MM.1S (cell line): ENCODE results near the gene EGR4.

Source experiments
- CTCF ChIP-seq: fragments of 300-600 bp; sonication (generic); IDR thresholded peaks from 2 replicates; pipeline ENCODE4 v1.5.1; 2016; ENCODE audit warnings: antibody characterized with exemption, low read length, mixed read lengths
- EZH2 ChIP-seq: fragments of 300-600 bp; sonication (generic); optimal IDR thresholded peaks from 2 replicates; pipeline ENCODE3; 2017; ENCODE audit warnings: low read depth, mild to moderate bottlenecking, antibody characterized with exemption, low read length, mixed read lengths
- EZH2phosphoT487 ChIP-seq: fragments of 300-600 bp; sonication (generic); IDR thresholded peaks from 2 replicates; pipeline ENCODE4 v1.6.1; 2018; ENCODE audit warnings: antibody characterized with exemption, low read length

DNA sequence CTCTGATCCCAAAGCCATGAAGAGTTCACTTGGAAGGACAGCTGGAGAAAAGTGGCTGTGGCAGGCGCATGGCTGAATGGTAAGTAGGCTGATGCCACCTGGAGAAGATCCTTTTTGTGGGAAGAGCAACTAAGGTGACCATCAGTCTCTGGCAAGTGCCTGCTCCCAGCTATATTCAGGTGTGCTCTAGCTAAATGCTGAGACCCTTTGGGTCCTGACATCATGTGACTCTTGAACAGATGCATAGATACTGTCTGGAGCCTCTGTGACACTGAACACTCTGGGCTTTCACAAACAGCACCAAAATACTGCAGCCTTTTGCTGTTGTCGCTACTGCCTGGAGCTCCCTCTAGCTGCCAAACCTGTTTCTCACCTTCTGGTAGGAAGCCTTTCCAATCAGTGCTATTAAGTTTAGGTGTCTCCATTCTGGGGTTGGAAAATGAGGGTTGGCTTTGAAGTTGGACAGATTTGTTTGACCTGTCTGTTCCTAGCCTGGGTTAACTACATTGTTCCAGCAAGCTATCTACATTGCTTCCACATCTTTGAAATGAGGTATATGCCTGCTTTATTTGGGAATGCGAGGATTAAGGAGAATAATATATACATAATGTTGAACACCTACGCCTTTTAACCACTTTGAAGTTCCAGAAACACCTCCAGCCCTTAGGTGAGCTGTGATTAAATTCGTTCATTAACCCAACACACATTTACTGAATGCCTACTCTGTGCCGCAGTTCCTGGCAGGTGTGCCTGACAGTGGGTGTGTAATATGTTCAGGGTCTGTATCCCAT lies 3.1 kb downstream of the EGR4 start:
- TF ChIP-seq CTCF (peak; percentile 75), EZH2 (no peak), EZH2phosphoT487 (no peak)
